Activated CD4-positive, CD25-positive, alpha-beta regulatory T cell (primary cell): ENCODE results near the gene TMEM129.

Experiments
- DNase-seq, 4 experiments: peaks; one replicate each; lab custom pipeline; 2025; lab: John Stamatoyannopoulos, UW

TMEM129 gene

GRCh38 chr4:1669270-1669669, 51.9 kb downstream of the TMEM129 start:
- no peak for DNase-seq

DNA sequence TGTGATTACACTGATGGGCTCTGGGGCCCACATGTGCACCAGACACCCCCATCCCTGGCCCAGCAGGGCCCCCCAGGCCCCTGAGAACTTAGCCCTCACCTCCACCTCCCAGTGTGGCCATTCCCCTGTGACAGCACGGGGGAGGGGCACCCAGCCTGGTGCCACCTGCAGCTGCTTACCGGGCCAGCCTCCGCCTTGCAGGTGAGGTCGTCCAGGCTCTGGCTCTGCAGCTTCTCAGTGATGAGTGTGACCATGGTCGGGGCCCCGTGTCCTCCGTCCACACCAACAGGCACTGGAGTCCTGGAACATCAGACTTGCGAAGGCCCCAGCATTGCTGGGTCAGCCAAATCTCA, 52.7 kb downstream of the TMEM129 start:
- DNase-seq: no peak

GRCh38 chr4:1667273-1667672, 53.9 kb downstream of the TMEM129 start:
- DNase-seq: no peak

DNA sequence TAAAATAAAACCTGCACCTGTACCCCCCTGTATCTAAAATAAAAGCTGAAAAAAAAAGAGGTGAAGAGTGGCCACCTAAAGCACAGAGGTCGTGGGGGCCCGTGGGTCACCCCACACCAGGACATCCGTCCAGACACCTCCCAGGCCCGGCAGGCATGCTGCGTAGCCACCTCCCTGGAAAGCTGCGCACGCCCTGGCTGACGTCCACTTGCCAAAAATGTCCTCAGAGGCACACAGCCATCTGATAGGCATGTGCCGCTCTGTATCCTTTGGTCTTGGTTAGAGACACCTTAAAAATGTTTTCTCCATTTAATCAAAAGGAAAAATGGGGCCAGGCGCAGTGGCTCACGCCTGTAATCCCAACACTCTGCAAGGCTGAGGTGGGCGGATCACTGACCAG, 54.7 kb downstream of the TMEM129 start:
- DNase-seq: no peak
